HG03432 (cell line): Measurements from ENCODE around the gene SCUBE1.

Source experiments
- ATAC-seq: cut with Tn5 transposase; IDR thresholded peaks from one replicate; pipeline ENCODE4 v1.9.1; 2021; ENCODE audit warnings: mild to moderate bottlenecking, moderate library complexity; ENCODE audit not compliant: unreplicated experiment

SCUBE1 gene

DNA sequence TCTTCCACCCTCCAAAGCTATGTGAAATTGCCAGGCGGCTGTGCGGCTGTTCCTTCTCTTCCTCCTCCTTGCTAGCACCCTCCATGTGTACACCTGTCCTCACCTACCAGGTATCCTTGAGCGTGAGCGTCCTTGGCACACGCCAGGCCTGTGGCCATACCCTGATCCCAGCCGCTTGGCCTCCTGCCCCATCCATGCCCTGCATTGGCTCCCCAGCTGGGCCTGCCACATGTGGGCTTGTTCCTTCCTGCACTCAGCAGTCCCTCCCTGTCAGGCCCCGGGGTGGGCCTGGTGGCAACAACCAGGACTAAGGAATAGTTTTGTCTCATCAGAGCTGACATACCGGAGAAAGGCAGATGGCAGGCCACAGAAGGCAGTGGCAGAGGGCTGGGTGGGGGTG is 40.0 kb downstream of the SCUBE1 start:
- no peak for ATAC-seq

DNA sequence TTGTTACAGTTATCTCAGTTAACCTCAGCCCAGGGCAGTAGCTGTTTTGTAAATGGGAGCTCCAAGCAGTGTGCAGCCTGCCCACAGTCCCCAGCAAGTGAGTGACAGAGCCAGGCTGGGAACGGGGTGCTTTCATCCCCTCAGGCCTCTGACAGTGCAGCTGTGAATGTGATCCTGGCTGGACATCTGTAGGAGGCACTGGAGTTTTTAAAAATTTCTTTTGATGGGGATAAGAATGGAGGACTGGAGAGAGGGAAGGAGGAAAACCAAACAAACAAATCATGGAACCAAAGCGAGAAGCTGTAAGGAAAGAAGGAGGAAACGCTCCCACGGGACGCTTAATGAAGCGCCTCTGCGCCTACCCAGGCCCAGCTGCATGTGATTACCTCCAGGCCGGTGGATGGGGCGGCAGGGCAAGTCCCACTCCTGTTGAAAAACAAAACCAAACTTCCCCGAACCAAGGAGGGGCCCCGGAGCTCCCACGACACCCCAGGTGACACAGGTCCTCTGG is 40.6 kb downstream of the SCUBE1 start:
- no peak for ATAC-seq

DNA sequence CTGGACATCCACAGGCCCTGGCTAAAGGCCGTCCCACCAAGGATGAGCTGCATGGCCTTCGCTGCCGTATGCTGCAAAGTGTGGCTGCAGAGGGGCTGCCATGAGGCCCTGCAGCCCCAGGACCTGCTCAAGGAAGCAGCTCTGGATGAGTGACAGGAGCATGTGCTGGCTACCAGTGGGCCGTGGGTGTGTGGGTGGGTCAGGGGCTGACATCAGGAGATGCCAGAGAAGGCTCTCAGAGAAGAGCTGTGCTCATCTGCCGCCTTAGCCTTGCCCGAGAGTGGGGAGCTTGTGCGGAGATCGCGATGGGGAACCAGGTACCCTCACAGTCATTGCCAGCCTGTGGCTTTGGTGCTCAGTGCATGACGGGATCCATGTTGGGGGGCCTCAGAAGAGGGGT is 41.3 kb downstream of the SCUBE1 start:
- ATAC-seq, result no peak

DNA sequence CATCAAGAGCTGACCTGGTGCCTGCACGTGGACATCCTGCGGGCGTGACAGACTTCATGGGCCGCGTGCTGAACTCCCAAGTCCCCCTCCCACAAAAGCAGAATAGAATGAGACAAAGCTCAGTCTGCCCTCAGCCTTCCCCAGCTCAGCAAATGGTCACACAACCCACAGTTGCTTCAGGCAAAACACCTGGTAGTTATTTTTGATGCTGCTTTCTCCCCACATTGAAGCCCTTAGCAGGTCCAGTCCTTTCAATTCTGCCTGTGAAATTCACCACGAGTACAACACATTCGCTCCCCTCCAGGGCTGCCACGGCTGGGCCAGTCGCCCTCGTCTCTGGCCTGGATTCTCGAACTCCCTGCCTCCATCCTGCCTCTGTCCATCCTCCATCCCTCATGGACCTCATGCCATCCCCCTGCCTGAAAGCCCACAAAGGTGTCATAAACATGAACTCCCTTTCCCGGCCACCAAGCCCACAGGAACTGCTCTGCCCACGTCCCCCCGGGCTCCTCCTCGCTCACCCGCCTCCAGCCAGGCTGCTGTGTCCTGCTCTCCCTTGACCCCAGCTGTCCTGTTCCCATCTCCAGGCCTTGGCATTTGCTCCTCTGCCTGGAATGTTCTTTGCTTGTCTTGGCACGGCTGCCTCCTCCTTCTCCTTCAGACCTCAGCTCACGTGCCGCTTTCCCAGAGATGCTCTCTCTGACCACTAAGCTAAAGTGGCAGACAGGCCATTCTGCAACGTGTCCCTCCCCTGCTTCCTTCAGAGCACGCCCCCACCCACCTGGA is 42.1 kb downstream of the SCUBE1 start:
- ATAC-seq, result no peak

DNA sequence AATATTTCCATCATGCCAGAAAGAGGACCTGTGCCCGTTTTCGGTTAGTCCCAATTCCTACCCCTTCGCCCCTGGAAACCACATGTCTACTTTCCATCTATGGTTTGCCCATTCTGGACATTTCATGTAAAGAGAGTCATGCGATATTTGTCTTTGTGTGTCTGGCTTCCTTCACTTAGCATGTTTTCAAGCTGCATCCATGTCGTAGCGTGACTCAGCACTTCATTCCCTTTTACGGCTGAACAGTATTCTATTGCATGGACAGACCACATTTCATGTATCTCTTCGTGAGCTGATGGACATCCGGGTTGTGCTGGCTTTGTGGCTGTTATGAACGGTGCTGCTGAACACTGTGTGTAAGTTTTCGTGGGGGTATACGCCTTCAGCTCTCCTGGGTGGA is 43.4 kb downstream of the SCUBE1 start:
- no peak for ATAC-seq

DNA sequence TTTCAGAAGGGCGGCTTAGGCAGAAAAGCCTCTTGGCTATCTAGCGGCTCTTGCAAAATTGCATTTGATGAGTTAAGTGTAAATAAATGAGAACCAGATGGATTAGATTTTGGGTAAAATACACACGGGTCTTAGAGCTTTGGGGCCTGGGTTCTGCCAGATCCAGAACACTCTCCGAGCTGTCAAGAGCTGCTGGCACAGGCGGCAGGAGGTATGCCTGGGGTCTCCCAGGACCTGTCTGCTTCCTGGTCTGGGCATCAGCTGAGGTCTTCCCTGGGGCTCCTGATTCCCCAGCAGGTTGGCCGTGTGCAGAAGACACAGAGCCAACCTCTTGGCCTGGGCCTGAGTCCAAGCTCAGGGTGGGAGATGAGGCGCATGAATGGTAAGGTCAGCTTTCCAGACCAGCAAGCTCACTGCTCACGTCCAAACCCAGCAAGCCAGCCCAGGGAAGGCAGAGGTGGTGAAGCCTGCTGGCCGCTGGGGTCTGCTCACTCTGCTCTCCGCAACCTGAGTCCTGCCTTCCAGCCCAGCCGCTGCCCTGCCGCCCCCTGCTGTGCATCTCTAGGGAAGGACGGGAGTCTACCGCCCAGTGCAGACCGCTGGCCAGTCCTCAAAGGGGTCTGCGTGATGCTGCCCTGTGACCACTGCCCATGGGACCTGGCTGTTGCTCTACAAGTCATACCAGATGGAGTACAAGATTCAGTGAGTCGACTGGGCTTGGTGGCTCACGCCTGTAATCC is 44.9 kb downstream of the SCUBE1 start:
- no peak for ATAC-seq

DNA sequence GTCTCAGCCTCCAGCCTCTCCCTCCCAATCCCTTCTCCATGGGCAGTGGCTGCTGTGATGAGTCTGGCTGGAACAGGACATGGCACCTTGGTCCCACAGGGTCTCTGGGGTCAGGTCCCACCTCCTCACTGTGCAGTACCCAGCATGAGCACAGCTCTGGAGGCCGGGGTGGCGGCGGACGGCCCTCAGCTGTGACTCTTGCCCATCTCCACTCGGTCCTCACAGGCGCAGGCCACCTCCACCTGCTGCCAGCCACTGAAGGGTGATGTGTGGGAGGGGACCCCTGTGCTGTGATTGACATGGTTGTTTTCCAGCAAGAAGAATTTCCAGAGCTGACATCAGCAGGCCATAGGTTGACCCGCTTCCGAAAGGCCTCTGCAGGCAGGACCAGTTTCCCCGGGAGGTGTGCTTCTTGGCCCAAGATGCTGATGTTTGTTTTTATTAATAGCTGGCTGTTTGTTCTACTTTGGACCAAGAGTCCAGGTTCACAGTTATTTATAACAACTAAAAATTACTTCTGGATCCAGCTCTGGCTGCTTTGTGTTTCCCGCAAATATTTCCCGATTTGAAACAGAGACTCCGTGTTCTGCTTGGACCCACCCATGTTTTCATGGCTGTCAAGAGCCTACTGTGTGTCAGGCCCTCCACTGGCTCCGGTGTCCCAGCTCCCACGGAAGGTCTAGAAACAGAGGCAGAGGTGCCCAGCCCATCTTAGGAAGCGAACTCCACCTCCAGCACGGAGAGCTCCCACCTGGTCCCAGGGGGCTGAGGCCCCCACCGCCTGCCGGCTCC is 45.7 kb downstream of the SCUBE1 start:
- ATAC-seq, result no peak

DNA sequence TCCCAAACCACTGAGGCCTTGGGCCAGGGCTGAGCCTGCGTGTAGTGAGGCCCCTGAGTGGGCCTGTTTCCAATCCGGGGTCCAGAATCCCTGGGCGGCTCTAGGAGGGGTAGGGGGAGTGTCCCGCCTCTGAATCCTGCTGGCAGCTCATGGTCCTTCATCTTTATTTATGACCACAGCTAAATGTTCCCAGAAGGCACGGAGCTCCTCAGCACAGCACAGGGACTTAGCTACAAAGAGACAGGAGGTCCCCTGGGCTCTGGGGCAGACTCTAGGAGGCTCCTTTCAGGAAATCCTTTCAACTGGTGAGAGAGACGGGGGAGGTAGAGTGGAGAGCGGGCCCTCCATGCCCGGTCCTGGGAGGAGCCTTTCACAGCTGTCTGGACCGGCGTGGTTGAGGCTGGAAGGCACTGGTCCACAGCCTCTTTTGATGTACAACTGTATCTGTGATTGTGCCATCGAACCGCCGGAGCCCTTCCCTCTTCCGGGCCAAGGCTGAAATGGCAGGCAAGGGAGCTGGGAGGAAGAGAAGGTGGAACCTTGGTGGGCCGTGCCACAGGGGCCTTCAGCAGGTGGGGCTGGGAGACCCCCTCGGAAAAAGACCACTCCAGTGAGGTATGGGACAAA is 46.8 kb downstream of the SCUBE1 start:
- no peak for ATAC-seq

DNA sequence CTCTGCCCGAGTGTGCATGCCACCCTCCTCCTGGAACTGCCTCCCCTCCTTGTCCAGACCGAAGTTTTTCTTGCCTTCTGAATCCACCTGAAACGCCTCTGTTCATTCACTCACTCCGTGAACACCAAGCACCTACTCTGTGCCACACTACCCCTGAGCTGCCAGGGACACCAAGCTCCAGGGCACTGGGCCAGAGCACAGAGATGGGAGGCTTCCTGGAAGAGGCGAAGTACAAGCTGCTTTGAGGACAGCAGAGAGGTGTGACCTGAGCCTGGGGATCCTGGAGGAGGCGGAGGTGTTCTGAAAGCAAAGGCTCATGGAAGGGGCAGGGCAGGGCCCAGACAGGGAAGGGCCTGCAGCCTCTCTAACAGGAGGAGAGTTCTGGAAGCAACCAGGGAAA is 47.5 kb downstream of the SCUBE1 start:
- ATAC-seq, result no peak

DNA sequence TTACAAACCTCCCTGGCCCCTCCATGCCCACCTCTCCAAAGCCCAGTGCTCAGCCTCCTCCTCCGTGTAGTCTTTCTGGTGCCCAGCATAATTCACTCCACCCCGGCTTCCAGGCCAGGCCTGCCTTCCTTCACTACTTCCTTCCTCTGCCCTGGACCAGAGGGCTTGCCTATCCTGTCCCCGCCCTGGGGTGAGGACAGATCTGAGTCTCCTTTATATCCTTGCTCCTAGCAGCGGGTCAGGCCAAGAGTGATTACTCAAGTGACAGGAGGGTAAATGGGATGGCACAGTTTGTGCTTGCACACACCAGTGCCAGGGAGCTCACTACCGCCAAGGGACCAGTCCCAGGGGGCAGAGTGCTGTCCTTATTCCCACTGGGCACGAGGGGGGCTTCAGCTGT is 48.0 kb downstream of the SCUBE1 start:
- ATAC-seq, result no peak

DNA sequence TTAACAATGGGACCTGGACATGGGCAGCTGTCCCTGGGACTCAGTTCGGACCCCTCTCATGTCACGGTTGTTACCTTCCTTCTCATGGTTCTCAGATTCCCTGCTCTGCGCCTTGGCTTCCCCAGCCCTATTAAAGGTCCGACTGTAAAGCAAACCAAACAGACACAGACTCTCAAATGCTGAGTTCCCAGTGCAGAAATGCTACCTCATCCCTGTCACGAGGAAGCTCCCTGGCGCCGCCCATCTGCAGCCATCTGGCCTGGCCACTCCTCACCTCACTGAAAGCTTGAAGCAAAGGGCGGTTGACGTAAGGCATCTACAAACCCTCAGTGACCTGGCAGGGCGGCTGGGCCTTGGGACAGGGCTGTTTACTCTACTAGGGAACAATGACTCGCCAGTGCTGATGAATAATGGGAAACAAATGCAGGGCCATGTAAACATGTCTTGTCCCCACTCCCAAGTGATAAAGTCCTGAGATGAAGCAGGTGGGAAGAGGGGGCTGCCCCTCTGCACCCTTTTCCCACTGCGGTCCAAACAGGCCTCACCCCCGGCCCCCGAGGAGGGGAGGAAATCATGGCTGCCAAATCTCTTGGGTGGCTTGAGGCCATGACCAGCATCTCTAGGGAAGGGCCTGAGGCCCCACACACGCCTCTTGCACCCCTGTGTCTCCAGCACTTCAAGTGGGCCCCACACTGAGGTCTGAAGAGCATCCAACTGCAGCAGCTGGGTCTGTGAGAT is 49.3 kb downstream of the SCUBE1 start:
- no peak for ATAC-seq

DNA sequence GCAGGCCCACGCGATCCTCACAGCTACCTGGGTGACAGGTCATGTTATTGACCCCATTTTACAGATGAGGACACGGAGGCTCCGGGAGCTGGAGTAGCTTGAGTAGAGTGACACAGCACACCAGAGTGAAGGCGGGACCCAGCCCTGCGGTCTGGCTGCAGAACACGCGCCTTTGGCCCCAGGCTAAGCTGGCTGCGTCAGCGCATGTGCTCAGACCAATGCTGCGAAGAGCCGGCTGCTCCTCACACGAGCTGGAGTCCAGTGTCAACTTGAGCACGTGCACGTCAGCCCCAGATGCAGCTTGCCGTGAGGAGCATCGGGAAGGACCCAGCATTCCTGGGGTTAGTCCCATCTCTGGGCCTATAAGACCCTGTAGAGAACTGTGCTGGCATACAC is 49.9 kb downstream of the SCUBE1 start:
- no peak for ATAC-seq

DNA sequence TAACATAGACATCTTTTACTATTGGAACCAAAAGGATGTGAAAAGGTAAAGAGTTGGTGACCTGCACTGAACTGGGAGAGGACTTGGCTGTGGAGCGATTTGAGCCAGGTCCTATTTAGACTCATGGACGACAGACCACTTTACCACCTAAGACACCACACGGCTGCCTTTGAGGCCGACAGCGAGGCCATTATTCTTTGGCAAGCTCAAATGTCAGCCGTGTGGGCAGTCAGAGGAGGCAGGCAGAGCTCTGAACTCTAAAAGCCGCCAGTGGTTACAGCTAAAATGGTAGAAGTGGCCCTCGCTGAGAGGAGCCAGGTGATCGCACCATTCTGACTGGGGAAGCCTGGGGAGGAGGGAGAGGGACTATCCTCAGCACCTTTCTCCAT is 50.5 kb downstream of the SCUBE1 start:
- no peak for ATAC-seq

DNA sequence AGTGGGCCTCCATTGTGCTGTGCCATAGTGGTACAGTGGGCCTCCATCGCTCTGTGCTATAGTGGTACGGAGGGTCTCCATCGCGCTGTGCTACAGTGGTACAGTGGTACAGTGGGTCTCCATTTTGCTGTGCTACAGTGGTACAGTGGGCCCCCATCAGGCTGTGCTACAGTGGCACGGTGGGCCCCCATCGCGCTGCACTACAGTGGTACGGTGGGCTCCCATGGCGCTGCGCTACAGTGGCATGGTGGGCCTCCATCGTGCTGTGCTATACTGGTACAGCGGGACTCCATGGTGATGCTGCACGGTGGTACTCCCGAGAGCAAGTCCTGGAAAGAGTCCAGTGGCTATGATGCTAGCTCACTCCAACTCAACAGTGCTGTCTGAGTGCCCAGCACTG is 51.8 kb downstream of the SCUBE1 start:
- ATAC-seq, result no peak

DNA sequence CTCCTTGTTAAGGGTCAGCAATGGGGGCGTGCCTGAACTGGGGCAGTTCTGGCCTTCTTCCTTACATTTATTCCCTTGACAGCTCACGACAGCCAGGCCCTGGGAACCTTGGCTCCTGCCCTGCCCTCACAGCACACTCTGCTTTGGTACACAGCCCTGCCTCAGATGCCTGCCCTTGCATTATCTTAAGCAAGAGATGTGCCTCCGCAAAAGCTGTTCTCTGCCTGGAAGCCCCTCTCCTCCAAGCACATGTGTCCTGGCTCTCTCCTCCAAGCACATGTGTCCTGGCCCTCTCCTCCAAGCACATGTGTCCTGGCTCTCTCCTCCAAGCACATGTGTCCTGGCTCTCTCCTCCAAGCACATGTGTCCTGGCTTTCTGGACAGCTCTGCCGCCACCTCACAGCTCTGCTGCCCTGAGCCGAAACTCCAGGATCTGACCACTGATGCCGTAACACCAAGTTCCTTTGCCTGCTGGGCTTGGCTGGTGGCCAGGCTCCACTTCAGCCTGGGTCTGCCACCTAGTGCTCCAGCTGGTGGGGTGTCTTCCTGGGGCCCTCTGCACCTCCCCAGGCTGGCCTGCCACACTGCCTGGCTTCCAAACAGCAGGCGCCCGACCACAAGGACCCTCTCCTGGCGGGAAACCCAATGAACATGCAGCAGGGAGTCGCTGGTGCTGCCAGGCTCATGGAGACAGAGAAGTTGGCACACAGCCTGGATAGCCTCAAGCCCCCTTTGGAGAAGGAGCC is 53.0 kb downstream of the SCUBE1 start:
- no peak for ATAC-seq

DNA sequence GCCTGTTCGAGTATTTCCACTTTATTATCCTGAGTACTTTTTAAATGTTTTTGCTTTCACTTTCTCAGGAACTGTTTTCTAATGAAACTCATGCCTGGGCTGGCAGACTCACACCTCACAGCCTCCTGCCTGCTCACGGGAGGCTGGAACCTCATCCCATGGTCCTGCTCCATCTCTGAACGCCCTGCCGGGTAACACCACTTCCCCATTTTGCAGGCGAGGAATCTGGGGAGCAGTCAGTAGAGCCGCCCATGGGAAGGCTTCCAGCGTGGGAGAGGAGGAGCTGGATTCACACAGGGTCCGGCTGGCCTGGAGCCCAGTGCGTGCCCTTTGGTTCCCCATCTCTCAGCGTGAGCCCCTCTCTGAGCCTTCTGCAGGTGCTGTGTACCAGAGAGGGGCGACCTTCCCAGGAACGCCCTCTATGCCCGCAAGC is 53.6 kb downstream of the SCUBE1 start:
- ATAC-seq, result no peak

DNA sequence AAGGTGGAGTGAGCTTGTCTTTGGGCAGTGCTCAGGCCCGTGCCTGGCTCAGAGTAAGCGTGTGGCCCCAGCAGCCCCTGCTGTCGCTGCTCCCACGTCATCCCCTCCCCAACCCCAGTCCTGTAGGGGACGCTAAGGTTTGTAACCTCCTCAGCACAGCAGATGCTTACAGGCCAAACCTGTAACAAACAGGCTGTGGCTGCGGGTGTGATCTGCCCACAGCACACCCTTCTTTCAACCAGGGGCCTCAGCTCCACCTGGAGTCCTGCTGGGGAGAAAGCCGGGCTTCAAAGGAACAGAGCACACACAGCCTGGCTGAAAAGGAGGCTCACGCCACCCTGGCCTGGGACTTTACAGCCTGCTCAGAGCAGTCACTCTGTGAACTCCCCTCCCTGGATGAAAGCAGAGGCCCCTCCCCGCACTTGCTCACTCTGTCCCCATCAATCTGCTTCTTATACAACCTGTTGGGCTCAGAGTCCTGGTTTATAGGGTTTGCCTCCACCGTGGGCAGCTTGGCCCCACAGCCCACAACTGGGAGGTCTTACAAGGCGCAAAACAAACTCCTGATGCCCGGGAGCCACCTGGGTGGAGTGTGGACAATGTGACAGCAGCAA is 54.3 kb downstream of the SCUBE1 start:
- no peak for ATAC-seq

DNA sequence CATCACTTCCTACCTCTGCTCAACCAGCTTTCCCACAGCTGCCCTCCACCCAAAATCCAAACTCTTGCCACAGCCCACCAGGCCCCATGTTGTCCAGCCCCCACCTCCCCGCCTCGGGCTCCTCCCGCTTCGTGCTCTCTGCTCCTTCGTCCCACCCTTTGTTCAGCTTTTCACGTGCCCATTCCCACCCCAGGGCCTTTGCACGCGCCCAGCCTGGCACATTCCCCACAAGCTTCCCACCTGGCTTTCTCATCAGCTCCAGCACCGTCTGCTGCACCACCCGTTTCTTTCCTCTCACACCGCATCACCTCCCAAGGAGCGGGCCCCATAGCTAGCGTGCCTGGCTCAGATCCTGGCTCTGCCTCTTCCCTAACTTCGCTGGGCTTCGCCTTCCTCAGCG is 54.8 kb downstream of the SCUBE1 start:
- ATAC-seq, result no peak

DNA sequence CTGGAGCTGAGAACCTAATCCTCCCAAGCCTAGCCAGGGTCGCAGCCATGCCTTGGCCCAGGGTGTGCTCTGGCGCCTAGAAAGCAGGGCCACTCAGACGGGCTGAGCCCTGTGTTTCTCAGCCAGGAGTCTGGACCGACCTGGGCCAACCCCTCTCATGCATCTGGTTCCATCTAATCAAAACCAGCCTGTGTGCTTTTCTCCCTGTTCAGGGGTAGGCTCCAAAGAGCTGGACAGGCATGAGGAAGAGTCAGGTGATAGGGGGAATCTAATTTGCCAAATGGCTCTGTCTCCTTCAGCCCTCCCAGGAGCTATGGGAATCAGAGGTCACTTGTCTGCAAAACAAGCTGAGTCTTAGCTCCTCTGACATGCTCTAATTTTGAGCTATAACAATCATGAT is 55.7 kb downstream of the SCUBE1 start:
- ATAC-seq, result no peak
